GM19238 (cell line): ENCODE data around the gene ZC3H7B.

Experiments used
- DNase-seq: peaks from one replicate; pipeline ENCODE4 v3.0.0; 2011; ENCODE audit warnings: low spot score; ENCODE audit not compliant: insufficient read length

ZC3H7B gene

GRCh38 chr22:41330169-41330568 lies 28.8 kb downstream of the ZC3H7B start:
- no peak for DNase-seq

DNA sequence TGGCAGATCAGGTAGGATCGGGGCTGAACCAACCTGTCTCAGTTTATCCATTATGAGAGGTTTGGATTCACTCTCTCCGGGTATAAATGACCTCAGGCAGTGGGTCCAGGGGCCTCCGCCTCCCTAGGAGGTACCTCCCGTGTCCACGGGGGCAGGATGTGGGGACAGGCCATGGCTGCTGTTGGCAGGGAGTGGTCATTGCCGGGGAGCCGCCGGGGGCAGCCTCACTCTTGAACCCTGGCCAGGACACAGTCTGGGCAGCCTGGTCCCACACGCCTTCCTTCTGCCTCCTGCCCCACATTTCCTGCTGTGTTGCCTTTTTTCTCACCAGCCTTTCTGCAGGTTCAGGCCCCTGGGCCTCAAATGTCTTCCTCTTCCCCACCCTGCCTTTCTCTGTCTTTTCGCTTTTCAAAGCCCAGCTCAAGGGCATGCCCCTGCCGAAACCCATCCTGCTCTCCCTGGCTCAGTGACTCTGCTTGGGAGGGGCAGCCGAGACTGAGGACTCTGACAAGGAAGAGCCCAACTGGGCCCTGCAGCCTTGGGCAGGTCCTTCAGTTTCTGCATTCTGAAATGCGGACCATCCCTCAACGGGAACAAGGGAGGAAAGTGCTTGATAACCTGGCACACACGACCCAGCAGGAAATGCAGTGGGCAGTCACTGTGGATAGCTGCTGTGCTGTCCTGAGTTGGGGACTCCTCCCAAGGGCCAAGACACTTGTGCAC lies 31.1 kb downstream of the ZC3H7B start:
- no peak for DNase-seq

GRCh38 chr22:41333806-41334205 lies 32.5 kb downstream of the ZC3H7B start:
- DNase-seq: no peak

GRCh38 chr22:41334215-41334614 lies 32.9 kb downstream of the ZC3H7B start:
- DNase-seq: no peak

DNA sequence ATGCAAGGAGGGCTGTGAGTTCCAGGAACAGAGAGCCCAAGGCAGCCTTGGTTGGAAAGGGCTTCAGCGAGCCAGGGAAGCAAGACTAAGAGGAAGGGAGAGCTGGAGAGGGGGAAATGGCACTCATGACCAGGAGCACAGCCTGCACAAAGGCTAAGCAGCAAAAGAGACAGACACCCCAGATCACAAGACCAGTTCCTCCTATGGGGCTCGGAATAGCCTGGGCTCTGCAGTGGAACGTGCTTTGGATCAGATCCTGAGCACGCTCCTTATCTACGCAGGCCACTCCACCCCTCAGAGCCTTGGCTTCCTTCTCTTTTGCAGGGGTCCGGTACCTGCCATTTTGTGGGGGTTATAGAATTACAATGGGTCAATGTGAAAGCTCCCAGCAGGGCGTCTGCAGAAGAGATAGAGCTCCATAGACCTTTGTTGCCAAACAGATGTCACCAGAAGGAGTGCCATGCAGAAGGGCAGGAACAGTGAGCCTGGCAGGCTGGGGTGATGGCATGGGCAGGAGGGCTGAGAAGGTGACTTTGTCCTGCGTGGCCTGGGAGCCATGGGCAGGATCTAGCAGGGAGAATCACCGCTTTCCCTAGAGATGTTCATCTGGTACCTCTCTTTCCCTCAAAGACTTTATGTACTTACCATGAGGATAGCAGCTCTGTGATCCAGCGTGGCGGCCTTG lies 33.8 kb downstream of the ZC3H7B start:
- DNase-seq: no peak

DNA sequence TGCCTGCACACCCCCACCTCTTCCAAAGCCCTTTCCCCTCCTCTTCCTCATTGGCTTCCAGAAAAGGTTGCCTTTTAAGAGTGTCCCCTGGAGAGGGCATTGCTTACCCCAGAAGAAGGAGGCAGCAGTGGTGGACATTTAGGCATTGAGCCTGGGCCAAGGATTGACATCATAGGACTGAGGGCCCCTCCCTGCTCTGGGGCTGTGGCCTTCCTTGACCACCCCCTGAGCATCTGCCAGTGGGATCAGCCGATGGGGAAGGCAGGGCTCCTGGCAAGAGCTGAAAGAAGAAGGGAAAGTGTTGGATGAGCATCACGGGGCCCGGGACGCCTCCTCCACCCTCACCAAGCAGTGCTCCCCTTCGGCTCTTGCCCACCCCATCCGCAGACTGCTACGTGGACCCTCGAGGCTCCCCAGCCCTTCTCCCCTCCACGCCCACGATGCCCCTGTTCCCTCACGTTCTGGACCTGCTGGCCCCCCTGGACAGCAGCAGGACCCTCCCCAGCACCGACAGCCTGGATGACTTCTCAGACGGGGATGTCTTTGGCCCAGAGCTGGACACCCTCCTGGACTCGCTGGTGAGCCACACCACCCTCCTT lies 37.4 kb downstream of the ZC3H7B start:
- no peak for DNase-seq

DNA sequence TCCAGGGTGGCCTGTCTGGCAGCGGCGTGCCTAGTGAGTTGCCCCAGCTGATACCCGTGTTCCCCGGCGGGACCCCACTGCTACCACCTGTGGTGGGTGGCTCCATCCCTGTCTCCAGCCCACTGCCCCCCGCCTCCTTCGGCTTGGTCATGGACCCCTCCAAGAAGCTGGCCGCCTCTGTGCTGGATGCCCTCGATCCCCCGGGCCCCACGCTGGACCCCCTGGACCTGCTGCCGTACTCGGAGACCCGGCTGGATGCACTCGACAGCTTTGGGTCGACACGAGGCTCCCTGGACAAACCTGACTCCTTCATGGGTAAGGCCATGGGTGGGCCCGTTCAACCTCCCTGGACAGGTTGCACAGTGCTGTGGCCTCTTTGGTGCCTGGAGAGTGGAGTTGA lies 38.5 kb downstream of the ZC3H7B start:
- no peak for DNase-seq

DNA sequence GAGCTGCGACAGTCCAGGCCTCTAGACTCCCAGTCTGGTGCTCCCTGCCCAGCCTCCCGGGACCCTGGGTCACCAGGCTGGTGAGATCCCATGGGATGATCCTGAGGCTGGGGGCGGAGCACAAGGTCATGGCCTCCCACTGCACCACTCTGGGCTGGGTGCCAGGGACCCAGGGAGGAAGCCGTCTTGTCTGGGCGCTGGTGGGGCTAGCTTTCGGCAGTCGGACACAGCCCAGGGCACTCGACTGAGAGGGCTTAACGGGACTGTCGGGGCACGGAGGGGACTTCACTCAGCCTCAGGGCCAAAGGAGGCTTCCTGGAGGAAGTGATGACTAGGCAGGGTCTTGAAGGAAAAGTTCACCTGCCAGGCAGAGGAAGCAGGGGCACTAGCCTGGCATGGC lies 39.0 kb downstream of the ZC3H7B start:
- DNase-seq: no peak

- no peak for DNase-seq
Measured at GRCh38 chr22:41341012-41341411, 39.7 kb downstream of the ZC3H7B start.

DNA sequence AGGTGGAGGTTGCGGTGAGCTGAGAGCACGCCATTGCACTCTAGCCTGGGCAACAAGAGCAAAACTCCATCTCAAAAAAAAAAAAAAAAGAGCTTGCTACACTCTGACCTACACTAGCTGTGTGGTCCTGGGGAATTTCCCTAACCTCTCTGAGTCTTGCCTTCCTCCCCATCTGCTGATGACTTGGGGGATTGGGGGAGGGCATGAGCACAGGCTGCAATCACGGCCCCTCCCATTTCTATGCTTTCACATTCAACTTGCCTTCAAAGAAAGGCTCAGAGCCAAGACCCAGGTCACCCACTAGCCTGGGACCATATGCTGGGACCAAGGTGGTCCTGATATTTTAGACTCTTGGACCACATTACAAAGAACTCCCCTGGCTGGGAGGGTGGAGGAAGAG lies 40.7 kb downstream of the ZC3H7B start:
- DNase-seq: peak; percentile 59

- no peak for DNase-seq
Measured at GRCh38 chr22:41343300-41343699, 42.0 kb downstream of the ZC3H7B start.

DNA sequence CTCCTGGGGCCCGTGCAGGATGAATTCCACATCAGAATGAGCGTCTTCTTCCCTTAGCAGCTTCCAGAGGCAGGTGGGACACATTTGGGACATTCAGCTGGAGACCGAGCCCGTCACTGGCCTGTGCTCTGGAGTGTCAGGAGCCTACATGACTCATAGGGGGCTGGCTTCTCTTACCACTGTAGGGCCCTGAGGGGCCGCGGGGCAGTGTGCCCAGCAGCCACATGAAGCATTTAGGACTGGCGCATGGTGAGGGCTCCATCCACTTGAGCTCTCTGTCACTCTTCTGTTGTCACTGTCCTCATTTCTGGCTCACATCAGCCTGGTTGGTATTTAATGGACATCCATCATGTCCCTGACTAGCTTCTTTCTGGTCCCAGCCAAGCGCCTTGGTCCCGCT lies 42.4 kb downstream of the ZC3H7B start:
- DNase-seq: no peak

- DNase-seq: no peak
Measured at GRCh38 chr22:41344189-41344788, 43.0 kb downstream of the ZC3H7B start.

DNA sequence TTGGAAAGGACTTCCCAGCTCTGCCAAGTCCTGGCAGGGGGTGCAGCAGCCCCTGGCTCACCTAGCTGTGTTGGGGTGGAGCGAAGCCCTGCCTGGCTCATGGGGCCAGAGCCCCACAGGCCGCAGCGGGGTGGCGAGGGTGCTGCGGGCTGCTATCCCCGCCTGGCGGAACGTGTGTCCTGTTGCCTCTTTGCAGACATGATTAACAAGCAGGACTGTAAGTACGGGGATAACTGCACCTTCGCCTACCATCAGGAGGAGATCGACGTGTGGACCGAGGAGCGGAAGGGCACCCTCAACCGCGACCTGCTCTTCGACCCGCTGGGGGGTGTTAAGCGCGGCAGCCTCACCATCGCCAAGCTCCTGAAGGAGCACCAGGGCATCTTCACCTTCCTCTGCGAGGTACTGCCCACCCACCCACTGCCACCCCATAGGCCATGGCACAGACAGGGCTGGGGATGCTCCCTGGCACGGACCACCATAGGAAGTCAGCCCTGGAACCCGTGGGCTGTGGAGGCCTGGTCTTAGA lies 44.5 kb downstream of the ZC3H7B start:
- DNase-seq: no peak

DNA sequence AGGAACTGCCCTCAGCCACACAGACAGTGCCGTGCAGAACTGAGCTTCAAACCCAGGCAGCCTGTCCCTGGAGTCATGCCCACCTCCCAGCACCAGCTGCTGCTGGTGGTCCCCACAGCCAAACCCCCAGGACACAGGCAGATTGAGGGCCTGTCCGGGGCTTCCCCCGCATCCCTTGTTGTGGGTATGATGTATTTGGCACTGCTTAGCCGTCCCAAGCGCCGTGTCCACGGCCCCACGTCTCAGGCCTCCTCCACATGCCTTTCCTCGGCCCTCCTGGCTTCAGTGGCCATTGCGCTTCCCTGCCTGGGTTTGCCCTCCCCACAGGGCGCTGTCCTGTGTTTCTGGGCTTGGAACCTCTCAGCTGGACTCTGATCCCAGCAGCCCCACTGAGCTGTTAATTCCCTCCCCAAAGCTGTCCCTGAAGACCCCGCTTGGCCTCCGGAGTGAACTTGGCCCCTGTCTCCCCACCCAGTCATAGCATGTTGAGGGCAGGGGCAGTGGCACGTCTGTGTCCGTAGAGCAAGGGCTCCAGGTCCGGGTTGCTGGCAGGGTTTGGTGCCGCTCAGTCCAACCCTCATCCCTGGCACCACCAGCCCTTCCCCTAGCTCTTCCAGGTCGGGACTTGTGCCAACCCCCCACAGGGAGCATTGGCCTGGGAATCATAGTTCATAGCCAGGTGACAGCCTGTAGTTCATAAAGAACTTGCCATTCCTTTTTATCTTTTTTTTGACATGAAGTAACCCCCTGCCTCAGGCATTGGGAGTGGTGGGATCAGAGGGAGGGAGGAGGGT lies 45.9 kb downstream of the ZC3H7B start:
- DNase-seq: no peak

- DNase-seq: no peak
Measured at GRCh38 chr22:41348964-41349484, 47.7 kb downstream of the ZC3H7B start.

- DNase-seq: no peak
Measured at GRCh38 chr22:41350087-41350486, 48.8 kb downstream of the ZC3H7B start.

- no peak for DNase-seq
Measured at GRCh38 chr22:41351011-41351410, 49.7 kb downstream of the ZC3H7B start.

DNA sequence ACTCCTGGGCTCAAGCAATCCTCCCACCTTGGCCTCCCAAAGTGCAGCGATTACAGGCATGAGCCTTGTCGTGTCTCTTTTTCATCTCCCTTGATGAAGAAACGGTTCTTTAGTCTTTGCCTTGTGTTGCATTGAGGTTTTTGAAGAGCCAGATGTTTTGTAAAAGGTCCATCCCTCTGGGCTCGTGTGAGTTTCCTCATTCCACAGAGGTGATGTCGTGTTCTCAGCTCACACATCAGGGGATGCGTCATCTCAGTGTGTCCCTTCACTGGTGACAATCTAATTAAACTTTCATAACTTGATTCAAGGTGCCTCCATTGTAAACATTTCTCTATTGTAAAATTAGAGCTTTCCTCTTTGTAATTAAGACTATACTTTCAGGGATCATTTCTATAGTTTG lies 50.7 kb downstream of the ZC3H7B start:
- DNase-seq: no peak

GRCh38 chr22:41353862-41354575 lies 52.7 kb downstream of the ZC3H7B start:
- DNase-seq: no peak
